ENCODE measurements around the gene FGFBP3.

GRCh38 chr10:91931526-91932190 is 22.4 kb upstream of the FGFBP3 start:
- TF ChIP-seq POLR2A (IDR thresholded peaks at IDR 0.05) = no peak
- TF ChIP-seq, protein P1, sequence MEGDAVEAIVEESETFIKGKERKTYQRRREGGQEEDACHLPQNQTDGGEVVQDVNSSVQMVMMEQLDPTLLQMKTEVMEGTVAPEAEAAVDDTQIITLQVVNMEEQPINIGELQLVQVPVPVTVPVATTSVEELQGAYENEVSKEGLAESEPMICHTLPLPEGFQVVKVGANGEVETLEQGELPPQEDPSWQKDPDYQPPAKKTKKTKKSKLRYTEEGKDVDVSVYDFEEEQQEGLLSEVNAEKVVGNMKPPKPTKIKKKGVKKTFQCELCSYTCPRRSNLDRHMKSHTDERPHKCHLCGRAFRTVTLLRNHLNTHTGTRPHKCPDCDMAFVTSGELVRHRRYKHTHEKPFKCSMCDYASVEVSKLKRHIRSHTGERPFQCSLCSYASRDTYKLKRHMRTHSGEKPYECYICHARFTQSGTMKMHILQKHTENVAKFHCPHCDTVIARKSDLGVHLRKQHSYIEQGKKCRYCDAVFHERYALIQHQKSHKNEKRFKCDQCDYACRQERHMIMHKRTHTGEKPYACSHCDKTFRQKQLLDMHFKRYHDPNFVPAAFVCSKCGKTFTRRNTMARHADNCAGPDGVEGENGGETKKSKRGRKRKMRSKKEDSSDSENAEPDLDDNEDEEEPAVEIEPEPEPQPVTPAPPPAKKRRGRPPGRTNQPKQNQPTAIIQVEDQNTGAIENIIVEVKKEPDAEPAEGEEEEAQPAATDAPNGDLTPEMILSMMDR (IDR thresholded peaks at IDR 0.05) = no peak
